HUES48 (cell line): ENCODE data around the gene PAK1.

Experiments used
- H3K27ac ChIP-seq: one replicate; pipeline ENCODE4 v1.7.0; 2013; ENCODE audit warnings: low read depth, low read length, inconsistent platforms
- H3K27me3 ChIP-seq: 2 replicates; pipeline ENCODE4 v1.6.1; 2013; ENCODE audit warnings: mild to moderate bottlenecking, low read length; ENCODE audit not compliant: control insufficient read depth, insufficient read depth
- H3K36me3 ChIP-seq: 2 replicates; pipeline ENCODE4 v1.6.1; 2013; ENCODE audit warnings: low read length; ENCODE audit not compliant: control insufficient read depth, insufficient read depth
- H3K4me1 ChIP-seq: 2 replicates; pipeline ENCODE4 v1.6.1; 2013; ENCODE audit warnings: mild to moderate bottlenecking, low read length; ENCODE audit not compliant: control insufficient read depth, insufficient read depth
- H3K4me3 ChIP-seq: 2 replicates; pipeline ENCODE4 v1.5.1; 2013; ENCODE audit warnings: mild to moderate bottlenecking, low read depth, low read length
- H3K9ac ChIP-seq: 2 replicates; pipeline ENCODE4 v1.6.1; 2013; ENCODE audit warnings: mild to moderate bottlenecking, low read depth, low read length, moderate library complexity
- H3K9me3 ChIP-seq: 2 replicates; pipeline ENCODE4 v1.6.1; 2013; ENCODE audit warnings: low read length; ENCODE audit not compliant: control insufficient read depth, insufficient read depth

Gene PAK1

GRCh38 chr11:77418971-77419597 lies 54.8 kb downstream of the PAK1 start:
- no peak overlapping the region for H3K4me3 ChIP-seq

GRCh38 chr11:77418155-77418970 lies 55.5 kb downstream of the PAK1 start:
- Histone ChIP-seq H3K4me1 (peaks cover 61% of the 10 kb centered on the region), H3K4me3 (no peak overlapping the region), H3K27me3 (no peaks in the 10 kb centered on the region), H3K27ac (peak overlapping the region; percentile 16), H3K9me3 (no peaks in the 10 kb centered on the region), H3K36me3 (no peaks in the 10 kb centered on the region), H3K9ac (no peak overlapping the region)

More at GRCh38 chr11:77418971-77419597, 54.8 kb downstream of the PAK1 start:
- Histone ChIP-seq H3K9me3 (no peaks in the 10 kb centered on the region), H3K27me3 (no peaks in the 10 kb centered on the region), H3K4me1 (peaks cover 62% of the 10 kb centered on the region), H3K27ac (peak overlapping the region; percentile 16), H3K9ac (no peak overlapping the region), H3K36me3 (no peaks in the 10 kb centered on the region)

GRCh38 chr11:77416357-77416756 lies 57.5 kb downstream of the PAK1 start:
- Histone ChIP-seq H3K27ac (no peak overlapping the region), H3K9ac (no peak overlapping the region), H3K27me3 (no peaks in the 10 kb centered on the region), H3K9me3 (no peaks in the 10 kb centered on the region), H3K36me3 (no peaks in the 10 kb centered on the region), H3K4me3 (no peak overlapping the region), H3K4me1 (peaks cover 66% of the 10 kb centered on the region)

GRCh38 chr11:77413850-77414460 lies 59.9 kb downstream of the PAK1 start:
- H3K27ac ChIP-seq, result no peak overlapping the region
- no peak overlapping the region for H3K9ac ChIP-seq
- peaks cover 57% of the 10 kb centered on the region for H3K4me1 ChIP-seq
- H3K9me3 ChIP-seq, result no peaks in the 10 kb centered on the region
- H3K36me3 ChIP-seq, result no peaks in the 10 kb centered on the region
- H3K27me3 ChIP-seq, result no peaks in the 10 kb centered on the region
- no peak overlapping the region for H3K4me3 ChIP-seq

GRCh38 chr11:77412814-77413213 lies 61.1 kb downstream of the PAK1 start:
- Histone ChIP-seq H3K36me3 (0 out of 2 replicates have a peak, but pooled peaks cover 3% of the 10 kb centered on the region), H3K4me1 (peaks cover 57% of the 10 kb centered on the region), H3K9ac (no peak overlapping the region), H3K4me3 (peak overlapping the region; percentile 14; the same call in 1 of the 2 replicates), H3K27me3 (no peaks in the 10 kb centered on the region), H3K27ac (peak overlapping the region; percentile 90), H3K9me3 (no peaks in the 10 kb centered on the region)

- Histone ChIP-seq H3K4me1 (peaks cover 66% of the 10 kb centered on the region), H3K4me3 (peak overlapping the region; percentile 77), H3K27ac (peak overlapping the region; percentile 90), H3K9ac (peak overlapping the region; percentile 62), H3K9me3 (no peaks in the 10 kb centered on the region), H3K27me3 (no peaks in the 10 kb centered on the region), H3K36me3 (0 out of 2 replicates have a peak, but pooled peaks cover 3% of the 10 kb centered on the region)
These were observed 62.0 kb downstream of the PAK1 start for GRCh38 chr11:77411717-77412441.

- peaks cover 70% of the 10 kb centered on the region for H3K4me1 ChIP-seq
- peak overlapping the region; percentile 62 for H3K9ac ChIP-seq
- no peaks in the 10 kb centered on the region for H3K9me3 ChIP-seq
- no peaks in the 10 kb centered on the region for H3K27me3 ChIP-seq
- H3K36me3 ChIP-seq, result peaks cover 3% of the 10 kb centered on the region; the same call in 1 of the 2 replicates
- peak overlapping the region; percentile 77 for H3K4me3 ChIP-seq
- peak overlapping the region; percentile 90 for H3K27ac ChIP-seq
These were observed 62.7 kb downstream of the PAK1 start for GRCh38 chr11:77411137-77411707.

- no peak overlapping the region for H3K9ac ChIP-seq
- H3K4me1 ChIP-seq, result peaks cover 68% of the 10 kb centered on the region
- H3K9me3 ChIP-seq, result no peaks in the 10 kb centered on the region
- H3K27me3 ChIP-seq, result no peaks in the 10 kb centered on the region
- peak overlapping the region; percentile 63 for H3K27ac ChIP-seq
- H3K4me3 ChIP-seq, result peak overlapping the region; percentile 77
- peaks cover 3% of the 10 kb centered on the region; the same call in 1 of the 2 replicates for H3K36me3 ChIP-seq
These were observed 63.6 kb downstream of the PAK1 start for GRCh38 chr11:77410076-77410827.

- Histone ChIP-seq H3K4me1 (peaks cover 57% of the 10 kb centered on the region), H3K27me3 (no peaks in the 10 kb centered on the region), H3K36me3 (peaks cover 3% of the 10 kb centered on the region; the same call in 1 of the 2 replicates), H3K9ac (no peak overlapping the region), H3K27ac (no peak overlapping the region), H3K9me3 (no peaks in the 10 kb centered on the region), H3K4me3 (no peak overlapping the region)
These were observed 64.8 kb downstream of the PAK1 start for GRCh38 chr11:77409046-77409445.

- peak overlapping the region; percentile 8 for H3K27ac ChIP-seq
- H3K9me3 ChIP-seq, result no peaks in the 10 kb centered on the region
- no peak overlapping the region for H3K4me3 ChIP-seq
- peaks cover 51% of the 10 kb centered on the region for H3K4me1 ChIP-seq
- H3K9ac ChIP-seq, result no peak overlapping the region
- H3K27me3 ChIP-seq, result no peaks in the 10 kb centered on the region
- H3K36me3 ChIP-seq, result peaks cover 3% of the 10 kb centered on the region; the same call in 1 of the 2 replicates
These were observed 66.3 kb downstream of the PAK1 start for GRCh38 chr11:77407613-77408012.
